ENCODE data around the gene MAPK8. TPM values are rescaled to one million over a fixed set of nuclear protein-coding genes. Genes with fewer than 3 reads are reported as not detected.

The MAPK8 gene
- total RNA-seq = 56.6 and 59.1 TPM in 2 replicates
- long read RNA-seq, full-length matches to known transcripts = 1 of 6 reads
- long read RNA-seq, partial matches to known transcripts = 1 of 6 reads
- long read RNA-seq, other reads (novel, unspliced or antisense) = 4 of 6 reads

GRCh38 chr10:48306265-48306869 is at the start of gene MAPK8:
TSS of gene MAPK8 (plus strand) at chr10:48306677. CDS start at chr10:48401661, 94,984 bp downstream.
- Mint-ChIP-seq H3K27ac (ENCODE audit: unreplicated experiment) (peak within 1 kb of the TSS; percentile 38), H3K27me3 (ENCODE audit: low read depth) (peaks cover 24% of the 10 kb centered on the region), H3K9me3 (no peaks in the 10 kb centered on the region), H3K4me3 (peak within 1 kb of the TSS; percentile 87), H3K4me1 (peaks cover 18% of the 10 kb centered on the region), H3K36me3 (ENCODE audit: low read depth) (no peaks in the 10 kb centered on the region)
- DNase-seq (ENCODE audit: low read depth, low spot score) = peak; percentile 85
- TF ChIP-seq, protein P1, sequence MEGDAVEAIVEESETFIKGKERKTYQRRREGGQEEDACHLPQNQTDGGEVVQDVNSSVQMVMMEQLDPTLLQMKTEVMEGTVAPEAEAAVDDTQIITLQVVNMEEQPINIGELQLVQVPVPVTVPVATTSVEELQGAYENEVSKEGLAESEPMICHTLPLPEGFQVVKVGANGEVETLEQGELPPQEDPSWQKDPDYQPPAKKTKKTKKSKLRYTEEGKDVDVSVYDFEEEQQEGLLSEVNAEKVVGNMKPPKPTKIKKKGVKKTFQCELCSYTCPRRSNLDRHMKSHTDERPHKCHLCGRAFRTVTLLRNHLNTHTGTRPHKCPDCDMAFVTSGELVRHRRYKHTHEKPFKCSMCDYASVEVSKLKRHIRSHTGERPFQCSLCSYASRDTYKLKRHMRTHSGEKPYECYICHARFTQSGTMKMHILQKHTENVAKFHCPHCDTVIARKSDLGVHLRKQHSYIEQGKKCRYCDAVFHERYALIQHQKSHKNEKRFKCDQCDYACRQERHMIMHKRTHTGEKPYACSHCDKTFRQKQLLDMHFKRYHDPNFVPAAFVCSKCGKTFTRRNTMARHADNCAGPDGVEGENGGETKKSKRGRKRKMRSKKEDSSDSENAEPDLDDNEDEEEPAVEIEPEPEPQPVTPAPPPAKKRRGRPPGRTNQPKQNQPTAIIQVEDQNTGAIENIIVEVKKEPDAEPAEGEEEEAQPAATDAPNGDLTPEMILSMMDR (conservative IDR thresholded peaks at IDR 0.05) = no peak

- no peak overlapping the region for H3K4me3 Mint-ChIP-seq
- TF ChIP-seq, protein P1 (conservative IDR thresholded peaks at IDR 0.05) = no peak
- no peaks in the 10 kb centered on the region for H3K9me3 Mint-ChIP-seq
- no peaks in the 10 kb centered on the region for H3K36me3 Mint-ChIP-seq (ENCODE audit: low read depth)
- H3K4me1 Mint-ChIP-seq = no peaks in the 10 kb centered on the region
- H3K27ac Mint-ChIP-seq (ENCODE audit: unreplicated experiment) = no peak overlapping the region
- DNase-seq (ENCODE audit: low read depth, low spot score) = no peak
- H3K27me3 Mint-ChIP-seq (ENCODE audit: low read depth) = no peaks in the 10 kb centered on the region
These were observed 49.0 kb upstream of the MAPK8 start for GRCh38 chr10:48257407-48257961.

DNA sequence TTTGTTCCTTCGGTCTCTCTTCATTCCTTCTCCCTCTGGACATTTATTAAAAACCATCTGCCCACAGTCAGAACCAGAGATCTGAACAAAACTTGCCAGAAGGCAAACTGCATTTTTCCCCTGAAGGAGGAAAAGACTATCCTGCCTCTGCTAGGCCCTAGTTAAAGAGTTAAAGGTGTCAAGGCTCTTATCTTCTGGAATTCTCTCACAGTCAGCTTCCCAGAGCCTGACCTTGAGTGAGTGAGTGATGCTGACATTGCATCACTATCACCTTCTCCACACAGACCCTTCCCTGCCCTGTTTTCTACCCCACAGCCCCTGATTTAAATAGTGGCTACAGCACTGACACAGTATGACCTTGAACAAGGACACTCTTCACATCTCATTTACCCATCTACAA is 48.4 kb upstream of the MAPK8 start:
- Mint-ChIP-seq H3K4me1 (no peaks in the 10 kb centered on the region), H3K4me3 (no peak overlapping the region), H3K27me3 (ENCODE audit: low read depth) (no peaks in the 10 kb centered on the region), H3K27ac (ENCODE audit: unreplicated experiment) (no peak overlapping the region), H3K36me3 (ENCODE audit: low read depth) (no peaks in the 10 kb centered on the region), H3K9me3 (no peaks in the 10 kb centered on the region)
- DNase-seq (ENCODE audit: low read depth, low spot score) = no peak
- TF ChIP-seq, protein P1 (conservative IDR thresholded peaks at IDR 0.05) = no peak

DNA sequence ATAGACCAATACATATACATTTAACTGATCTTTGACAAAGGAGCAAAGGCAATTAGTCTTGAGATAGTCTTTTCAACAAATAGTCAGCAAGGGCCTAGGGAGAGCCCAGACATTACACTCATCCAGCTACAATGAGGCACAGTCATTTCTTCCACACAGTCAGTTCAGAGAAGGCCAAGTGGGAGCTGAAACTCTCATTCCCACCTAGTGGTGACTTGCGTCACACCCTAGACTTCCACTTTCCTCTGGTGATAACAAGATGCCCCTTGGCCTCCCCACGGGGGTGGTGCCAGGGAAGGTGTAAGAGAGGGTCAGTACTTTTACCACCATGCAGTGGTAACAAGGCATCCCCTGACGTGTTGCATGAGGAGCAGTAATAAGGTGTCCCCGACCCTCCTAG is 39.9 kb upstream of the MAPK8 start:
- no peaks in the 10 kb centered on the region for H3K36me3 Mint-ChIP-seq (ENCODE audit: low read depth)
- peaks cover 3% of the 10 kb centered on the region for H3K27me3 Mint-ChIP-seq (ENCODE audit: low read depth)
- H3K27ac Mint-ChIP-seq (ENCODE audit: unreplicated experiment) = no peak overlapping the region
- no peak for DNase-seq (ENCODE audit: low read depth, low spot score)
- no peak overlapping the region for H3K4me3 Mint-ChIP-seq
- TF ChIP-seq, protein P1 (conservative IDR thresholded peaks at IDR 0.05) = no peak
- peaks cover 3% of the 10 kb centered on the region for H3K9me3 Mint-ChIP-seq
- H3K4me1 Mint-ChIP-seq = no peaks in the 10 kb centered on the region

GRCh38 chr10:48271047-48271730 is 35.3 kb upstream of the MAPK8 start:
- DNase-seq (ENCODE audit: low read depth, low spot score) = no peak
- Mint-ChIP-seq H3K9me3 (no peaks in the 10 kb centered on the region), H3K4me3 (no peak overlapping the region), H3K36me3 (ENCODE audit: low read depth) (no peaks in the 10 kb centered on the region), H3K4me1 (peaks cover 3% of the 10 kb centered on the region), H3K27me3 (ENCODE audit: low read depth) (peaks cover 3% of the 10 kb centered on the region), H3K27ac (ENCODE audit: unreplicated experiment) (no peak overlapping the region)
- TF ChIP-seq, protein P1 (conservative IDR thresholded peaks at IDR 0.05) = no peak

Measured in neural crest cell (in vitro differentiated cells).